ENCODE results near the gene RAN. TPM values are rescaled to one million over a fixed set of nuclear protein-coding genes. Genes with fewer than 3 reads are reported as not detected.

Gene RAN
- total RNA-seq, 2 experiments from 2014 or later = 278 to 302 TPM

DNA sequence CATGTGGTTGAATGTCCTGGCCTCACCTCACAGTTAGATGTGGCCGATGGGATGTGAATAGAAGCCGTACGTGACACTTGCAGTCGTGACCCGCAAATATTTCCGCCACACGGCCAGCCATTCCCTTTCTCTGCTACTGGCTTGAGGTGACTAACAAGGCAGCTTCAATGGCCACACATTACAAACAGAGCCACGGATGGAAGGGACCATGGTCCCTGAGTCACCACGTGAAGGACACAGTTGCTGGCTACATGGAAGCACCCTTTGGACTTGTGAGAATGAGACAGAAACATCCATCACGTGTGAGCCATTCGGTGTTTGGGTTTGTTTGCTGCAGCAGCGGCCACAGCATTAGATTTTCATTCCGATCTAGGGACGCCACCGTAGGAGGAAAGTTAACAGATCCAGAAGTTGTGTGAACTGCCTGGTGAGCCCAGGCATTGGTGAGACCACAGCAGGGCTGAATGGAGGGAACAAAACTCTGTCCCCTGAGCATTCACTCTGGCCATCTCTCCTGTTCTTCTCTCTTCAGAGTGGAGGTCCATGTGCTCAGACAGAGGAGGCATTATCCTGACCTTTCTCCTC lies 48.3 kb downstream of the RAN start:
- Mint-ChIP-seq H3K4me1 (ENCODE audit: low read depth) (peaks cover 4% of the 10 kb centered on the region), H3K9me3 (no peaks in the 10 kb centered on the region), H3K36me3 (ENCODE audit: low read depth) (no peaks in the 10 kb centered on the region), H3K27me3 (peaks cover 65% of the 10 kb centered on the region), H3K4me3 (no peak overlapping the region), H3K27ac (no peak overlapping the region)
- POLR2A ChIA-PET = no interaction called here
- Histone ChIP-seq H3K36me3 (ENCODE audit: insufficient read depth, low read length) (no peaks in the 10 kb centered on the region), H3K27ac (ENCODE audit: low read depth in 1 of 2, low read length in 2 of 2) (no peak overlapping the region), H3K4me3 (ENCODE audit: low read length) (no peak overlapping the region), H3K27me3 (ENCODE audit: control insufficient read depth in 1 of 2, insufficient read depth in 2 of 2, low read length in 2 of 2) (peaks cover 24 to 28% of the 10 kb centered on the region in 2 experiments), H3K9me3 (ENCODE audit: control insufficient read depth in 1 of 2, insufficient read depth in 1 of 2, low read length in 2 of 2) (peaks cover 0 to 14% of the 10 kb centered on the region in 2 experiments), H3K4me1 (ENCODE audit: insufficient read depth, low read length) (peaks cover 4% of the 10 kb centered on the region)
- intact Hi-C loops (cut with DNase I, micrococcal nuclease) = no loop called here
- ATAC-seq (ENCODE audit: poor library complexity) = no peak
- TF ChIP-seq, protein P1, sequence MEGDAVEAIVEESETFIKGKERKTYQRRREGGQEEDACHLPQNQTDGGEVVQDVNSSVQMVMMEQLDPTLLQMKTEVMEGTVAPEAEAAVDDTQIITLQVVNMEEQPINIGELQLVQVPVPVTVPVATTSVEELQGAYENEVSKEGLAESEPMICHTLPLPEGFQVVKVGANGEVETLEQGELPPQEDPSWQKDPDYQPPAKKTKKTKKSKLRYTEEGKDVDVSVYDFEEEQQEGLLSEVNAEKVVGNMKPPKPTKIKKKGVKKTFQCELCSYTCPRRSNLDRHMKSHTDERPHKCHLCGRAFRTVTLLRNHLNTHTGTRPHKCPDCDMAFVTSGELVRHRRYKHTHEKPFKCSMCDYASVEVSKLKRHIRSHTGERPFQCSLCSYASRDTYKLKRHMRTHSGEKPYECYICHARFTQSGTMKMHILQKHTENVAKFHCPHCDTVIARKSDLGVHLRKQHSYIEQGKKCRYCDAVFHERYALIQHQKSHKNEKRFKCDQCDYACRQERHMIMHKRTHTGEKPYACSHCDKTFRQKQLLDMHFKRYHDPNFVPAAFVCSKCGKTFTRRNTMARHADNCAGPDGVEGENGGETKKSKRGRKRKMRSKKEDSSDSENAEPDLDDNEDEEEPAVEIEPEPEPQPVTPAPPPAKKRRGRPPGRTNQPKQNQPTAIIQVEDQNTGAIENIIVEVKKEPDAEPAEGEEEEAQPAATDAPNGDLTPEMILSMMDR (IDR thresholded peaks at IDR 0.05) = no peak
- no peak for DNase-seq
- CTCF ChIA-PET = no interaction called here

DNA sequence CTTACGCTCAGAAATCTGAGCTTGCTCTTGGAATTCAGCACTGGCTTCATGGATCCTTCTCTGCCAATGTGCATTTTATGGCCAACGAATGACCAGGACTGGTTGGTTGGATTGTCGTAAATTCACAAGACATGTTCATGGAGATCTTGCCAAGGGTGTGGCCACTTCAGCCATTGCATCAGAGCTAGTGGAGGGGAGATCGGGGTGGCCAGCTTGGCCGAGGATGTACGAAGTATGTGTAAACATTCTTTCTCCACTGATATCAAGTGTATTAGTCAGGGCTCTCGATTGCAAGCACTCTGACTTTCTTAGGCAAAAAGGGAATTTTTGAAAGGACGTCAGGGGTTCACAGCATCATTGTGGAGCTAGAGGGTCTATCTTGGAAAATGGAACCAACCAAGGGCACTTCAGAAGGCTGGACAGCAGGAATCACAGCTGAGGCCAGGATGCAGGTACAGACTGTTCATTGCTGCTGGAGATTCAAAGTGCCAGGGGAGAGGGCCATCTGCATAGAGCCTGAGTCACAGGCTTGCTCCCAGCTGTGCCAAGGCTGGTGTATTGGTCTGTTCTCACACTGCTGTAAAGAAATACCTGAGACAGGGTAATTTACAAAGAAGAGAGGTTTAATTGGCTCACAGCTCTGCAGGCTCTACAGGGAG lies 49.0 kb downstream of the RAN start:
- Histone ChIP-seq H3K9me3 (ENCODE audit: control insufficient read depth in 1 of 2, insufficient read depth in 1 of 2, low read length in 2 of 2) (peaks cover 0 to 14% of the 10 kb centered on the region in 2 experiments), H3K4me3 (ENCODE audit: low read length) (no peak overlapping the region), H3K27me3 (ENCODE audit: control insufficient read depth in 1 of 2, insufficient read depth in 2 of 2, low read length in 2 of 2) (peaks cover 20 to 26% of the 10 kb centered on the region in 2 experiments), H3K36me3 (ENCODE audit: insufficient read depth, low read length) (no peaks in the 10 kb centered on the region), H3K4me1 (ENCODE audit: insufficient read depth, low read length) (peaks cover 4% of the 10 kb centered on the region), H3K27ac (ENCODE audit: low read depth in 1 of 2, low read length in 2 of 2) (no peak overlapping the region)
- TF ChIP-seq, protein P1 (IDR thresholded peaks at IDR 0.05) = no peak
- H3K4me1 Mint-ChIP-seq (ENCODE audit: low read depth) = peaks cover 4% of the 10 kb centered on the region
- no peak overlapping the region for H3K4me3 Mint-ChIP-seq
- ATAC-seq (ENCODE audit: poor library complexity) (no peak), DNase-seq (no peak)
- peaks cover 67% of the 10 kb centered on the region for H3K27me3 Mint-ChIP-seq
- no peak overlapping the region for H3K27ac Mint-ChIP-seq
- H3K9me3 Mint-ChIP-seq = no peaks in the 10 kb centered on the region
- H3K36me3 Mint-ChIP-seq (ENCODE audit: low read depth) = no peaks in the 10 kb centered on the region
- ChIA-PET POLR2A (no interaction called here), CTCF (no interaction called here)
- intact Hi-C loops (cut with DNase I, micrococcal nuclease) = no loop called here

DNA sequence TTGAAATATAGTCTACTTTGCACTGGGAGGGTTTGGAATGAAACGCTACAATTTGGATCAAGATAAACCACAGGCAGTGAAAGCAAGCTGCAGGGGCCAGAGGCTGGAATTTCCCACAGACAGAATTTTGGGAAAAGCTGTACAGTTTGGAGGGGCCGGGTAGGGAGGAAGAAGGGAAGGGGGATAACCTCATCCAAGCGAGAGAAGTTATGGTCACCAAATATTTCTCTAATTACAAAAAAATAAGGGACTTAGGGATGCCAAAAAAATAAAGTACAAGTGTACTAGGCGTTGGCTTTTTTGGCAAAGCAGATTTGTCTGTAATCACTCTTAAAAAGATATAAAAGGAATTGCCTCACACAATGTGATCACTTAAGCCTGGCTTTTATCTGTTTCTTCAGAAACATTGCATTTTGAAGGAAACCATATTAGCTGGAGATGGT lies 50.7 kb downstream of the RAN start:
- DNase-seq (no peak), ATAC-seq (ENCODE audit: poor library complexity) (no peak)
- H3K4me3 Mint-ChIP-seq = no peak overlapping the region
- H3K27ac Mint-ChIP-seq = no peak overlapping the region
- H3K36me3 ChIP-seq (ENCODE audit: insufficient read depth, low read length) = no peaks in the 10 kb centered on the region
- peaks cover 63% of the 10 kb centered on the region for H3K27me3 Mint-ChIP-seq
- intact Hi-C loops (cut with DNase I, micrococcal nuclease) = no loop called here
- H3K36me3 Mint-ChIP-seq (ENCODE audit: low read depth) = no peaks in the 10 kb centered on the region
- ChIA-PET CTCF (no interaction called here), POLR2A (no interaction called here)
- no peaks in the 10 kb centered on the region for H3K4me1 ChIP-seq (ENCODE audit: insufficient read depth, low read length)
- H3K9me3 ChIP-seq (ENCODE audit: control insufficient read depth in 1 of 2, insufficient read depth in 1 of 2, low read length in 2 of 2) = peaks cover 0 to 14% of the 10 kb centered on the region in 2 experiments
- no peak overlapping the region for H3K4me3 ChIP-seq (ENCODE audit: low read length)
- H3K4me1 Mint-ChIP-seq (ENCODE audit: low read depth) = no peaks in the 10 kb centered on the region
- no peaks in the 10 kb centered on the region for H3K9me3 Mint-ChIP-seq
- no peak overlapping the region for H3K27ac ChIP-seq (ENCODE audit: low read depth in 1 of 2, low read length in 2 of 2)
- H3K27me3 ChIP-seq (ENCODE audit: control insufficient read depth in 1 of 2, insufficient read depth in 2 of 2, low read length in 2 of 2) = peaks cover 6 to 11% of the 10 kb centered on the region in 2 experiments
- TF ChIP-seq, protein P1 (IDR thresholded peaks at IDR 0.05) = no peak
